Fibroblast of pulmonary artery (primary cell): ENCODE data around the gene ALG9.
A peak's percentile ranks its signal among the peaks of the same experiment; 100 is the strongest.

Experiments
- DNase-seq: peaks from one replicate; pipeline ENCODE4 v3.0.0-alpha.2; 2010; ENCODE audit warnings: low read depth
- H3K4me3 ChIP-seq: replicated peaks from 2 replicates; pipeline ENCODE4 v1.5.1; 2011; ENCODE audit warnings: low read depth, mild to moderate bottlenecking, control low read depth, low read length, moderate library complexity
- CTCF ChIP-seq: IDR thresholded peaks from 2 replicates; pipeline ENCODE4 v1.5.1; 2011; ENCODE audit warnings: mild to moderate bottlenecking, control low read depth, low read length, inconsistent platforms; ENCODE audit errors: missing control alignments

ALG9 gene

GRCh38 chr11:111870886-111871692, at the start of gene ALG9:
TSS of gene ALG9 (minus strand) at chr11:111871581. CDS start at chr11:111871482, 99 bp downstream.
- H3K4me3 ChIP-seq: peak within 1 kb of the TSS; percentile 71
- TF ChIP-seq CTCF: peak; percentile 43
- peak; percentile 90 for DNase-seq

GRCh38 chr11:111920908-111921307, 49.5 kb upstream of the ALG9 start:
- no peak for TF ChIP-seq CTCF
- DNase-seq: no peak
- H3K4me3 ChIP-seq: no peak overlapping the region

DNA sequence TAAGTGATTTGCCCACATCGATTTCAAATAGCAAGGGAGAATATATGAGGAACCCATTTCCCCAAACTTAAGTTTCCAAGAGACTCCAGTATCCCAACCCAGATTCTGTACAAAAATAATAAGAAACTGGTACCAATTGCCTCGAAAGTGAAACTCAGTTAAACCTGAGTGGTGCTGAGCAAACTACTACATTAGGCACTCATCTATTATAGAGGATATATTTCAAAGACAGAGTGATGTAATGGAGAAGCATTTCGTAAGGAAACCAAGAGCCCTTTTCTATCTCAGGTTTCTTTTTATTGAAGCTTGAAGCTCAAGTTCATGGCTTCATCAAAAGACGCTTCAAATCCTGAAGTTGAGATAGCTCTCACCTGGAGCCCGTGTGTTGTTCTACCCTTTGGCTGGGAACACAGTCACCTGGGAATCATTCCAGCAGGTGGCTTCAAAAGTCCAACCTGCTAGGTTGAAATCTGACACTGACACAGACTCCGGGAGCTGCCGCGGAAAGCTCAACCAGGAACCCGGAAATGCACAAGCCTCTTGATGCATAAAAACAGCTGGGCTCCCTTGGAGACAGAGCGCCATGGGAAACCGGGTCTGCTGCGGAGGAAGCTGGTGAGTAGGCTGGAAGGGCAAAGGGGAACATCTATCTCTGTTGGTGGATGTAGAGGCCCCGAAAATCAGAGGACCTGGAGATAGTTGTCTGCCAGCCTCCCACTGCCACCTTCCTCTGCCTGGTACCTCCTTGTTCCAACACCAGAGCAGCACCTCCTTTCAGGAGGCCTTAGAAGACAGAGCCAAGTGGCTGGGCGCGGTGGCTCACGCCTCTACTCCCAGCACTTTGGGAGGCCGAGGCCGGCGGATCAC, 47.2 kb upstream of the ALG9 start, which contains the start of gene C11orf52:
TSS of gene C11orf52 (plus strand) at position 524 of the 867 bp plus-strand sequence. CDS start at position 584, 60 bp downstream.
- no peak for TF ChIP-seq CTCF
- H3K4me3 ChIP-seq: no peak within 1 kb of the TSS

DNA sequence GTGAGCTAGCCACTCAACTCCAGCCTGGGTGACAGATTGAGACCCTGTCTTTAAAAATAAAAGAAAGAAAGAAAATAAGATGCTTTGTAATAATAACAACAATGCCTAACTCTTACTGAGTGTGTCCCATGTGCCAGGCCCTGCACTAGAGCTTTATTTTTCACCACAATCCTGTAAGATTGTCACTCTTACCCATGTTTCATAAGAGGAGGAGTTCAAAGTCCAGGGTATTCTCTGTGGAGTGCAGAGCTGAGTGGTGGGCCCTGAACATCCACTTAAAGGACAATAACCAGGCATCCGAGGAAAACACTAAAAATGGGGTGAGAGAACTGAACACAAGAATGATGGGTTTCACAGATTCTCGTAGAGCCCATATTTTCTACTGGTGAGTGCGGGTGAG, 46.4 kb upstream of the ALG9 start:
- no peak for DNase-seq
- no peak for TF ChIP-seq CTCF
- no peak overlapping the region for H3K4me3 ChIP-seq

More for the DNA sequence above, 47.2 kb upstream of the ALG9 start, which contains the start of gene C11orf52:
- DNase-seq: peak; percentile 34

DNA sequence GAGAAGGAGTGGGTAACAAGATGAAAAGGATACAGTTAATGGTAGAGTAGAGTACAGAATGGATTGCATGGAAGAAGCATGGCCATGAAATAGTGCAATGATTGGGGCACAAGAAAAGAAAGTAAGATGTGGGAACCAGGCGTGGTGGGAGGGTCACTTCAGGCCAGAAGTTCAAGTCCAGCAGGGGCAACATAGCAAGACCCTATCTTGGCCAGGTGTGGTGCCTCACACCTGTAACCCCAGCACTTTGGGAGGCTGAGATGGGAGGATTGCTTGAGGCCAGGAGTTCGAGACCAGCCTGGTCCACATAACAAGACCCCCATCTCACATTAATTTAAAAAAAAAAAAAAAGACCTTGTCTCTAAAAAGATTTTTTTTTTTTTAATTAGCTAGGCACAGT, 45.9 kb upstream of the ALG9 start:
- TF ChIP-seq CTCF: no peak

DNA sequence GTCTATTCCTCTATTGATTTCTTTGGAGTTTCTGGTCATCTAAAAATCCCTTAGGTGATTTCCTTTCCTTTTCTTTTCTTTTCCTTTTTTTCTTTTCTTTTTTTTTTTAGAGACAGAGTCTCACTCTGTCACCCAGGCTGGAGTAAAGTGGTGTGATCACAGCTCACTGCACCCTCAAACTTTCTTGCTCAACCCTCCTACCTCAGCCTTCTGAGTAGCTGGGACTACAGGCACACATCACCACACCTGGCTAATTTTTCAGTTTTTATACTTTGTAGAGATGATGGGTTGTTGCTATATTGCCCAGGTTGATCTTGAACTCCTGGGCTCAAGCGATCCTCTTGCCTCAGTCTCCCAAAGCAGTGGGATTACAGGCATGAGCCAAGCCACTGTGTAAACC, 45.4 kb upstream of the ALG9 start:
- H3K4me3 ChIP-seq: no peak overlapping the region
- TF ChIP-seq CTCF: no peak
- DNase-seq: no peak

More for the DNA sequence above, 45.9 kb upstream of the ALG9 start:
- H3K4me3 ChIP-seq: no peak overlapping the region
- no peak for DNase-seq
